Transverse colon (tissue), 4 donors: Measurements from ENCODE around the gene NPPA.

Experiments used
- CTCF ChIP-seq, 5 experiments: fragments of 200-600 bp in 3 of 5; fragments of 450-650 bp in 2 of 5; sonication (generic) in 3 of 5; IDR thresholded peaks; 1 replicate in 2 of 5; 2 replicates in 3 of 5; pipeline ENCODE4 v1.5.1; 2016 to 2017; ENCODE audit warnings: antibody characterized with exemption in 5 of 5, inconsistent platforms in 3 of 5, mild to moderate bottlenecking in 2 of 5, moderate library complexity in 1 of 5
- EP300 ChIP-seq: sonication (generic); formaldehyde crosslinking; IDR thresholded peaks from one replicate; pipeline ENCODE4 v1.6.1; 2017; ENCODE audit warnings: antibody characterized with exemption, low read depth
- POLR2A ChIP-seq: fragments of 450-650 bp; IDR thresholded peaks from one replicate; pipeline ENCODE4 v1.6.1; 2016; ENCODE audit warnings: antibody characterized with exemption, mild to moderate bottlenecking, moderate library complexity
- POLR2AphosphoS5 ChIP-seq, 3 donors: sonication (generic); formaldehyde crosslinking; IDR thresholded peaks; one replicate each; pipeline ENCODE4 v1.6.1; 2016; ENCODE audit warnings: antibody characterized with exemption in 3 of 3

GRCh38 chr1:11893907-11894251 is 46.3 kb upstream of the NPPA start:
- TF ChIP-seq CTCF (IDR thresholded peaks at IDR 0.05) (peak; percentile 74 to 88 (median 81)), POLR2A (no peak), EP300 (no peak), POLR2AphosphoS5 (IDR thresholded peaks at IDR 0.05) (no peak)
